Adrenal gland (tissue), 5 donors: Measurements from ENCODE around the gene CLIP4.

Experiments used
- POLR2A ChIP-seq, 2 donors: fragments of 450-650 bp; IDR thresholded peaks; one replicate each; pipeline ENCODE4 v1.6.1; 2017; ENCODE audit warnings: antibody characterized with exemption in 2 of 2, mild to moderate bottlenecking in 2 of 2, moderate library complexity in 1 of 2
- TF ChIP-seq, protein P1 (sequence below), 6 experiments: fragments of 450-650 bp in 4 of 6; fragments of 200-600 bp in 2 of 6; sonication (generic) in 1 of 6; IDR thresholded peaks; 1 replicate in 5 of 6; 2 replicates in 1 of 6; pipeline versions ENCODE4 v1.5.1 to v1.8.0; 2016 to 2021; ENCODE audit warnings: antibody characterized with exemption in 6 of 6, mild to moderate bottlenecking in 2 of 6, moderate library complexity in 1 of 6
- donor health status: DM: no; HTN: no; CAD: no.

DNA sequence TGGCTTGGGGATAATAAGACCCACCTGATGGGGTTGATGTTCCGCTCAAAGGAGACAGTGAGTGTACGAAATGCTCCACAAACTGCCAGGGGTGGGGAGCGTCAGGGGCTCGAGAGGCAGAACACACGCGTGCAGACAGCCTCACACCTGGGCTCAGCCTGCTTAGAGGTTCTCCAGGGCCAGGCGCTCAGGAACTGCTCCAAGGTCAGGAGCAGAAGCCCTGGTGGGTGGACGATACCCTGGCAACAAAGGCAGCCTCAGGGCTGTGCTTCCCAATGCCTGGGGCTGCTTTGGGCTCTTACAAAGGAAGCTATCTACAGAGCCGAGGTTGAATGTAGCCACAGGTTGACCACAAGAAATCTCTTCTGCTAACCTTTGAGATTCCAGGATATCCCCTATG, 114.4 kb downstream of the CLIP4 start:
- TF ChIP-seq, protein P1, sequence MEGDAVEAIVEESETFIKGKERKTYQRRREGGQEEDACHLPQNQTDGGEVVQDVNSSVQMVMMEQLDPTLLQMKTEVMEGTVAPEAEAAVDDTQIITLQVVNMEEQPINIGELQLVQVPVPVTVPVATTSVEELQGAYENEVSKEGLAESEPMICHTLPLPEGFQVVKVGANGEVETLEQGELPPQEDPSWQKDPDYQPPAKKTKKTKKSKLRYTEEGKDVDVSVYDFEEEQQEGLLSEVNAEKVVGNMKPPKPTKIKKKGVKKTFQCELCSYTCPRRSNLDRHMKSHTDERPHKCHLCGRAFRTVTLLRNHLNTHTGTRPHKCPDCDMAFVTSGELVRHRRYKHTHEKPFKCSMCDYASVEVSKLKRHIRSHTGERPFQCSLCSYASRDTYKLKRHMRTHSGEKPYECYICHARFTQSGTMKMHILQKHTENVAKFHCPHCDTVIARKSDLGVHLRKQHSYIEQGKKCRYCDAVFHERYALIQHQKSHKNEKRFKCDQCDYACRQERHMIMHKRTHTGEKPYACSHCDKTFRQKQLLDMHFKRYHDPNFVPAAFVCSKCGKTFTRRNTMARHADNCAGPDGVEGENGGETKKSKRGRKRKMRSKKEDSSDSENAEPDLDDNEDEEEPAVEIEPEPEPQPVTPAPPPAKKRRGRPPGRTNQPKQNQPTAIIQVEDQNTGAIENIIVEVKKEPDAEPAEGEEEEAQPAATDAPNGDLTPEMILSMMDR (IDR thresholded peaks at IDR 0.05): no peak
- no peak for TF ChIP-seq POLR2A (IDR thresholded peaks at IDR 0.05)
